Astrocyte of the cerebellum (primary cell): ENCODE results near the gene LMOD3.

Experiments used
- DNase-seq: peaks from one replicate; pipeline ENCODE4 v3.0.0-alpha.2; 2011; ENCODE audit warnings: low read depth
- H3K4me3 ChIP-seq: 2 replicates; pipeline ENCODE4 v1.5.1; 2011; ENCODE audit warnings: mild to moderate bottlenecking, low read depth, low read length, moderate library complexity
- CTCF ChIP-seq: IDR thresholded peaks from 2 replicates; pipeline ENCODE4 v1.5.1; 2012; ENCODE audit warnings: low read length, low read depth, moderate library complexity, mild to moderate bottlenecking; ENCODE audit errors: missing control alignments
- in situ Hi-C: cut with HindIII; loops from 2 replicates; pipeline ENCODE4 v1.10.0; 2017; ENCODE audit warnings: low sequenced_read_pairs

The LMOD3 gene

GRCh38 chr3:69082361-69082760 lies 40.0 kb downstream of the LMOD3 start:
- no peak for TF ChIP-seq CTCF
- H3K4me3 ChIP-seq = no peak overlapping the region
- in situ Hi-C loops = no loop called here
- no peak for DNase-seq

GRCh38 chr3:69081583-69082262 lies 40.7 kb downstream of the LMOD3 start:
- H3K4me3 ChIP-seq = no peak overlapping the region
- in situ Hi-C loops = no loop called here
- DNase-seq = no peak
- TF ChIP-seq CTCF = no peak

GRCh38 chr3:69080233-69080920 lies 42.0 kb downstream of the LMOD3 start, which contains the start of gene UBA3:
Gene UBA3, minus strand, starts transcription at chr3:69080365. Its CDS starts 12 bp downstream, at chr3:69080353.
- DNase-seq = peak; percentile 62
- in situ Hi-C loops = no loop called here

GRCh38 chr3:69079269-69080159 lies 42.9 kb downstream of the LMOD3 start:
- no peak for DNase-seq
- TF ChIP-seq CTCF = no peak
- peak overlapping the region; percentile 74 for H3K4me3 ChIP-seq
- in situ Hi-C loops = no loop called here

More at GRCh38 chr3:69080233-69080920, 42.0 kb downstream of the LMOD3 start, which contains the start of gene UBA3:
- H3K4me3 ChIP-seq = peak within 1 kb of the TSS; percentile 74
- TF ChIP-seq CTCF = no peak

GRCh38 chr3:69072928-69073327 lies 49.5 kb downstream of the LMOD3 start:
- DNase-seq = no peak
- in situ Hi-C loops = loop anchor here (5.0 kb wide), 1 partner anchor 46 kb away; no protein-coding TSS in a partner anchor

More at GRCh38 chr3:69072928-69073327, 49.5 kb downstream of the LMOD3 start:
- no peak for TF ChIP-seq CTCF
- H3K4me3 ChIP-seq = no peak overlapping the region
